Ectodermal cell (in vitro differentiated cells): ENCODE measurements around the gene INPP5A.
A peak's percentile ranks its signal among the peaks of the same experiment; 100 is the strongest.
"Not testable (repeated sequence)": the region's sequence is repeated elsewhere in the genome, so short reads cannot be mapped to it uniquely, and the experiment has no call there.

Experiments used
- H3K27ac ChIP-seq: 2 replicates; pipeline ENCODE4 v1.7.0; 2013; ENCODE audit warnings: mild to moderate bottlenecking, low read depth, low read length; ENCODE audit not compliant: insufficient read depth, poor library complexity, severe bottlenecking
- H3K27me3 ChIP-seq: 2 replicates; pipeline ENCODE4 v1.7.0; 2013; ENCODE audit warnings: mild to moderate bottlenecking, low read length; ENCODE audit not compliant: insufficient read depth, control insufficient read depth, poor library complexity, severe bottlenecking
- H3K36me3 ChIP-seq: one replicate; pipeline ENCODE4 v1.7.0; 2013; ENCODE audit warnings: low read length; ENCODE audit not compliant: control insufficient read depth, insufficient read depth
- H3K4me1 ChIP-seq: one replicate; pipeline ENCODE4 v1.7.0; 2013; ENCODE audit warnings: low read length; ENCODE audit not compliant: control insufficient read depth, insufficient read depth
- H3K4me3 ChIP-seq: 2 replicates; pipeline ENCODE4 v1.7.0; 2013; ENCODE audit warnings: low read depth, low read length, control low read depth; ENCODE audit not compliant: insufficient read depth
- H3K9me3 ChIP-seq: 2 replicates; pipeline ENCODE4 v1.7.0; 2013; ENCODE audit warnings: mild to moderate bottlenecking, low read length, moderate library complexity; ENCODE audit not compliant: control insufficient read depth
- WGBS, 2 experiments: methylation state at CpG; one replicate each; pipeline ENCODE4 v1.1.7; 2013; ENCODE audit warnings: missing lambda C conversion rate in 2 of 2; 5-methylcytosine and 5-hydroxymethylcytosine counted together

INPP5A gene

GRCh38 chr10:132787495-132788179 is 250.1 kb downstream of the INPP5A start:
- Histone ChIP-seq H3K9me3 (no peaks in the 10 kb centered on the region), H3K36me3 (no peaks in the 10 kb centered on the region), H3K27ac (no peak overlapping the region), H3K4me1 (peaks cover 15% of the 10 kb centered on the region), H3K27me3 (peaks cover 91% of the 10 kb centered on the region), H3K4me3 (no peak overlapping the region)
- 2% methylated on average over 80 of the region's 80 CpGs for WGBS, 2 experiments

GRCh38 chr10:132788180-132788830 is 250.7 kb downstream of the INPP5A start:
- peaks cover 84% of the 10 kb centered on the region for H3K27me3 ChIP-seq
- no peaks in the 10 kb centered on the region for H3K9me3 ChIP-seq
- H3K4me3 ChIP-seq: peak overlapping the region; percentile 2
- 2 to 3% methylated on average over 79 of the region's 79 CpGs for WGBS, 2 experiments
- no peaks in the 10 kb centered on the region for H3K36me3 ChIP-seq
- no peak overlapping the region for H3K27ac ChIP-seq
- peaks cover 15% of the 10 kb centered on the region for H3K4me1 ChIP-seq

GRCh38 chr10:132788831-132789219 is 251.2 kb downstream of the INPP5A start:
- H3K4me1 ChIP-seq: peaks cover 15% of the 10 kb centered on the region
- H3K36me3 ChIP-seq: no peaks in the 10 kb centered on the region
- H3K4me3 ChIP-seq: no peak overlapping the region
- 4% methylated on average over 30 of the region's 30 CpGs for WGBS, 2 experiments
- no peak overlapping the region for H3K27ac ChIP-seq
- no peaks in the 10 kb centered on the region for H3K9me3 ChIP-seq
- peaks cover 79% of the 10 kb centered on the region for H3K27me3 ChIP-seq

GRCh38 chr10:132789659-132790148 is 252.1 kb downstream of the INPP5A start:
- 81 to 84% methylated on average over 15 of the region's 15 CpGs for WGBS, 2 experiments
- Histone ChIP-seq H3K4me3 (no peak overlapping the region), H3K27me3 (peaks cover 70% of the 10 kb centered on the region), H3K36me3 (no peaks in the 10 kb centered on the region), H3K4me1 (peaks cover 15% of the 10 kb centered on the region), H3K9me3 (no peaks in the 10 kb centered on the region), H3K27ac (no peak overlapping the region)

GRCh38 chr10:132790470-132790869 is 252.9 kb downstream of the INPP5A start:
- H3K36me3 ChIP-seq: no peaks in the 10 kb centered on the region
- no peaks in the 10 kb centered on the region for H3K9me3 ChIP-seq
- H3K4me3 ChIP-seq: no peak overlapping the region
- WGBS, 2 experiments: 82 to 83% methylated on average over 7 of the region's 7 CpGs
- H3K27me3 ChIP-seq: peaks cover 62% of the 10 kb centered on the region
- peaks cover 15% of the 10 kb centered on the region for H3K4me1 ChIP-seq
- no peak overlapping the region for H3K27ac ChIP-seq

GRCh38 chr10:132790934-132791829 is 253.6 kb downstream of the INPP5A start:
- no peak overlapping the region for H3K27ac ChIP-seq
- H3K9me3 ChIP-seq: no peaks in the 10 kb centered on the region
- H3K4me3 ChIP-seq: no peak overlapping the region
- 82 to 83% methylated on average over 31 of the region's 31 CpGs for WGBS, 2 experiments
- H3K27me3 ChIP-seq: peaks cover 56% of the 10 kb centered on the region
- no peaks in the 10 kb centered on the region for H3K36me3 ChIP-seq
- H3K4me1 ChIP-seq: peaks cover 15% of the 10 kb centered on the region

GRCh38 chr10:132792099-132792498 is 254.5 kb downstream of the INPP5A start:
- H3K9me3 ChIP-seq, H3K4me3 ChIP-seq, H3K36me3 ChIP-seq, H3K27ac ChIP-seq: not testable (repeated sequence)
- Histone ChIP-seq H3K4me1 (peaks cover 15% of the 10 kb centered on the region), H3K27me3 (peaks cover 50% of the 10 kb centered on the region)
- 95 to 97% methylated on average over 33 of the region's 33 CpGs for WGBS, 2 experiments

GRCh38 chr10:132792796-132793195 is 255.2 kb downstream of the INPP5A start:
- Histone ChIP-seq H3K4me3 (no peak overlapping the region), H3K4me1 (peaks cover 15% of the 10 kb centered on the region), H3K27ac (no peak overlapping the region), H3K36me3 (no peaks in the 10 kb centered on the region), H3K27me3 (peaks cover 43% of the 10 kb centered on the region), H3K9me3 (no peaks in the 10 kb centered on the region)
- 89 to 92% methylated on average over 17 of the region's 17 CpGs for WGBS, 2 experiments

- H3K27ac ChIP-seq: no peak overlapping the region
- WGBS, 2 experiments: 89 to 91% methylated on average over 9 of the region's 9 CpGs
Observed at GRCh38 chr10:132793213-132793612, 255.6 kb downstream of the INPP5A start.

More at GRCh38 chr10:132793213-132793612, 255.6 kb downstream of the INPP5A start:
- H3K27me3 ChIP-seq: peaks cover 39% of the 10 kb centered on the region
- H3K4me1 ChIP-seq: peaks cover 11% of the 10 kb centered on the region
- no peak overlapping the region for H3K4me3 ChIP-seq
- no peaks in the 10 kb centered on the region for H3K36me3 ChIP-seq
- H3K9me3 ChIP-seq: no peaks in the 10 kb centered on the region
